ENCODE results near the gene SLC24A4.

DNA sequence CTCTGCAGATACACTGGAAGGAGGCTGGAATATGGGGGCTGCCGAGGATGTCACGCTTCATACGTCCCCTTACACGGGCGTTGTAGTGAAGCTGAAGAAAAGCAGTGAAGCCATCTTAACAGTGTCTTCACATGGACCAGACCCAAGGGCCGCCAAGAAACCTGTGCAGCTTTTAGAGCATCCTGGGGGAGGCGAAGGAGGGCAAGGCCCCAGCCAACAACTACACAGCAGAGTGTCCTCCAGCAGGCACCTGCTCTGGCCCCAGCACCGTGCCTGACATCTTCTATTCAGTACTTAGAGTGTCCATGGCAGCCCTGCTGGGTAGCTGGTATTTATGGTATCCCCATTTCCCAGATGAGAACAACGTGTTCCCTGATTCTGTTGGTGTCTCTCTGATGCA is 141.8 kb downstream of the SLC24A4 start:
- TF ChIP-seq, protein P1, sequence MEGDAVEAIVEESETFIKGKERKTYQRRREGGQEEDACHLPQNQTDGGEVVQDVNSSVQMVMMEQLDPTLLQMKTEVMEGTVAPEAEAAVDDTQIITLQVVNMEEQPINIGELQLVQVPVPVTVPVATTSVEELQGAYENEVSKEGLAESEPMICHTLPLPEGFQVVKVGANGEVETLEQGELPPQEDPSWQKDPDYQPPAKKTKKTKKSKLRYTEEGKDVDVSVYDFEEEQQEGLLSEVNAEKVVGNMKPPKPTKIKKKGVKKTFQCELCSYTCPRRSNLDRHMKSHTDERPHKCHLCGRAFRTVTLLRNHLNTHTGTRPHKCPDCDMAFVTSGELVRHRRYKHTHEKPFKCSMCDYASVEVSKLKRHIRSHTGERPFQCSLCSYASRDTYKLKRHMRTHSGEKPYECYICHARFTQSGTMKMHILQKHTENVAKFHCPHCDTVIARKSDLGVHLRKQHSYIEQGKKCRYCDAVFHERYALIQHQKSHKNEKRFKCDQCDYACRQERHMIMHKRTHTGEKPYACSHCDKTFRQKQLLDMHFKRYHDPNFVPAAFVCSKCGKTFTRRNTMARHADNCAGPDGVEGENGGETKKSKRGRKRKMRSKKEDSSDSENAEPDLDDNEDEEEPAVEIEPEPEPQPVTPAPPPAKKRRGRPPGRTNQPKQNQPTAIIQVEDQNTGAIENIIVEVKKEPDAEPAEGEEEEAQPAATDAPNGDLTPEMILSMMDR (IDR thresholded peaks at IDR 0.05; ENCODE audit: poor library complexity): no peak
- TF ChIP-seq EZH2phosphoT487 (IDR thresholded peaks at IDR 0.05; ENCODE audit: low read depth, severe bottlenecking, unreplicated experiment): no peak

Data from hepatocyte (in vitro differentiated cells).